ENCODE results near the gene UFD1.

GRCh38 chr22:19430890-19431541 lies 48.0 kb downstream of the UFD1 start:
- TF ChIP-seq, protein P1, sequence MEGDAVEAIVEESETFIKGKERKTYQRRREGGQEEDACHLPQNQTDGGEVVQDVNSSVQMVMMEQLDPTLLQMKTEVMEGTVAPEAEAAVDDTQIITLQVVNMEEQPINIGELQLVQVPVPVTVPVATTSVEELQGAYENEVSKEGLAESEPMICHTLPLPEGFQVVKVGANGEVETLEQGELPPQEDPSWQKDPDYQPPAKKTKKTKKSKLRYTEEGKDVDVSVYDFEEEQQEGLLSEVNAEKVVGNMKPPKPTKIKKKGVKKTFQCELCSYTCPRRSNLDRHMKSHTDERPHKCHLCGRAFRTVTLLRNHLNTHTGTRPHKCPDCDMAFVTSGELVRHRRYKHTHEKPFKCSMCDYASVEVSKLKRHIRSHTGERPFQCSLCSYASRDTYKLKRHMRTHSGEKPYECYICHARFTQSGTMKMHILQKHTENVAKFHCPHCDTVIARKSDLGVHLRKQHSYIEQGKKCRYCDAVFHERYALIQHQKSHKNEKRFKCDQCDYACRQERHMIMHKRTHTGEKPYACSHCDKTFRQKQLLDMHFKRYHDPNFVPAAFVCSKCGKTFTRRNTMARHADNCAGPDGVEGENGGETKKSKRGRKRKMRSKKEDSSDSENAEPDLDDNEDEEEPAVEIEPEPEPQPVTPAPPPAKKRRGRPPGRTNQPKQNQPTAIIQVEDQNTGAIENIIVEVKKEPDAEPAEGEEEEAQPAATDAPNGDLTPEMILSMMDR (IDR thresholded peaks at IDR 0.05) = peak; percentile 57
- TF ChIP-seq EZH2phosphoT487 (IDR thresholded peaks at IDR 0.05) = peak; percentile 6
- TF ChIP-seq EZH2 (IDR thresholded peaks at IDR 0.05) = no peak
